Astrocyte (in vitro differentiated cells and primary cell): ENCODE data around the gene CGB3. TPM values are rescaled to one million over a fixed set of nuclear protein-coding genes. Genes with fewer than 3 reads are reported as not detected.

ENCODE experiments used
- DNase-seq: peaks from one replicate; pipeline ENCODE4 v3.0.0-alpha.2; 2010; ENCODE audit warnings: low read depth
- FAIRE-seq: peaks from 2 replicates; lab custom pipeline; 2011; peaks lifted over from hg19 to GRCh38; lab: Jason Lieb, UNC
- H2AFZ ChIP-seq: 2 replicates; pipeline ENCODE4 v1.6.0; 2012; ENCODE audit warnings: low read depth, low read length, inconsistent platforms
- H3K27ac ChIP-seq: 2 replicates; pipeline ENCODE4 v1.5.1; 2011; ENCODE audit warnings: low read depth, low read length, inconsistent platforms
- H3K27me3 ChIP-seq: 2 replicates; pipeline ENCODE4 v1.6.0; 2011; ENCODE audit warnings: low read length, inconsistent platforms; ENCODE audit not compliant: insufficient read depth
- H3K36me3 ChIP-seq: 2 replicates; pipeline ENCODE4 v1.5.1; 2011; ENCODE audit warnings: low read length, inconsistent platforms; ENCODE audit not compliant: insufficient read depth
- H3K4me1 ChIP-seq: 2 replicates; pipeline ENCODE4 v1.5.1; 2011; ENCODE audit warnings: low read length, inconsistent platforms; ENCODE audit not compliant: insufficient read depth
- H3K4me2 ChIP-seq: 2 replicates; pipeline ENCODE4 v1.6.0; 2012; ENCODE audit warnings: low read length, inconsistent platforms
- H3K4me3 ChIP-seq: 2 replicates; pipeline ENCODE4 v1.5.1; 2011; ENCODE audit warnings: low read depth, mild to moderate bottlenecking, low read length, inconsistent platforms; ENCODE audit not compliant: insufficient read depth
- H3K79me2 ChIP-seq: 2 replicates; pipeline ENCODE4 v1.6.0; 2012; ENCODE audit warnings: mild to moderate bottlenecking, low read length, inconsistent platforms; ENCODE audit not compliant: insufficient read depth
- H3K9ac ChIP-seq: 2 replicates; pipeline ENCODE4 v1.6.0; 2012; ENCODE audit warnings: mild to moderate bottlenecking, low read length, inconsistent platforms
- H3K9me3 ChIP-seq: 2 replicates; pipeline ENCODE4 v1.5.1; 2012; ENCODE audit warnings: low read depth, mild to moderate bottlenecking, low read length, inconsistent platforms; ENCODE audit not compliant: insufficient read depth
- H4K20me1 ChIP-seq: 2 replicates; pipeline ENCODE4 v1.6.0; 2012; ENCODE audit warnings: low read length, inconsistent platforms; ENCODE audit not compliant: insufficient read depth
- H3K27ac Mint-ChIP-seq: one replicate; pipeline ENCODE4 v1.8.0; 2021; ENCODE audit warnings: mild to moderate bottlenecking, mixed read lengths; ENCODE audit not compliant: unreplicated experiment
- H3K27me3 Mint-ChIP-seq: one replicate; pipeline ENCODE4 v1.8.0; 2021; ENCODE audit warnings: low read depth, mixed read lengths; ENCODE audit not compliant: unreplicated experiment
- H3K36me3 Mint-ChIP-seq: one replicate; pipeline ENCODE4 v1.8.0; 2021; ENCODE audit warnings: low read depth, mixed read lengths; ENCODE audit not compliant: unreplicated experiment
- H3K4me1 Mint-ChIP-seq: one replicate; pipeline ENCODE4 v1.8.0; 2021; ENCODE audit warnings: low read depth, mixed read lengths; ENCODE audit not compliant: unreplicated experiment
- H3K4me3 Mint-ChIP-seq: one replicate; pipeline ENCODE4 v1.8.0; 2021; ENCODE audit warnings: mild to moderate bottlenecking, moderate library complexity, mixed read lengths; ENCODE audit not compliant: unreplicated experiment
- H3K9me3 Mint-ChIP-seq: one replicate; pipeline ENCODE4 v1.8.0; 2021; ENCODE audit warnings: mild to moderate bottlenecking, mixed read lengths; ENCODE audit not compliant: unreplicated experiment
- EZH2 ChIP-seq: IDR thresholded peaks from 2 replicates; pipeline ENCODE4 v1.6.1; 2012; ENCODE audit warnings: mild to moderate bottlenecking, low read length, inconsistent platforms; ENCODE audit not compliant: insufficient read depth
- total RNA-seq: library from RNA; stranded (reverse); gene quantifications from 2 replicates; pipeline ENCODE4 v1.2.1, GENCODE V29; 2021
- TF ChIP-seq, protein P1 (sequence below): IDR thresholded peaks from 2 replicates; pipeline ENCODE4 v1.5.1; 2011; ENCODE audit warnings: low read depth, mild to moderate bottlenecking, inconsistent platforms, low read length, moderate library complexity; ENCODE audit not compliant: insufficient read depth

CGB3 gene
- total RNA-seq, 1 donor from 2014 or later = 3.6 TPM

DNA sequence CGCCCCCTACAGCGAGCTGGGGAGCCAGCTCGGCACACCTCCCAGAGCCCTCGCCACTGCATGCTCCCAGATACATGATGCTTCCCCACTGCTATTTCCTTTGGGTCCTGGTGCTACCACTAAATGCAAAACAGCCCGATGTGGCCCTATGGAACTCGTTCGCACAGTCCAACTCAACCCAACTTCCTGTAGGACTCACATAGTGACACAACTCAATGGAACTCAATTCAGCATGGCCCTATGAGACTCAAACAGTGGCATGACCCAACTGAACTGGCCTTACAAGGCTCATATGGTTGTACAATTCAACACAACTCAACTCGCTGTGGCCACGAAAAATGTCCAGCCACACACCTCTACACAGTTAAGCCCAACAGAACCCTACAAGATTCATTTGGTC lies 44.9 kb upstream of the CGB3 start:
- DNase-seq (no peak), FAIRE-seq (no peak)
- Mint-ChIP-seq H3K36me3 (peaks cover 27% of the 10 kb centered on the region), H3K27ac (no peak overlapping the region), H3K27me3 (peaks cover 17% of the 10 kb centered on the region), H3K9me3 (peaks cover 22% of the 10 kb centered on the region), H3K4me1 (peaks cover 11% of the 10 kb centered on the region), H3K4me3 (no peak overlapping the region)
- TF ChIP-seq EZH2 = no peak
- TF ChIP-seq, protein P1, sequence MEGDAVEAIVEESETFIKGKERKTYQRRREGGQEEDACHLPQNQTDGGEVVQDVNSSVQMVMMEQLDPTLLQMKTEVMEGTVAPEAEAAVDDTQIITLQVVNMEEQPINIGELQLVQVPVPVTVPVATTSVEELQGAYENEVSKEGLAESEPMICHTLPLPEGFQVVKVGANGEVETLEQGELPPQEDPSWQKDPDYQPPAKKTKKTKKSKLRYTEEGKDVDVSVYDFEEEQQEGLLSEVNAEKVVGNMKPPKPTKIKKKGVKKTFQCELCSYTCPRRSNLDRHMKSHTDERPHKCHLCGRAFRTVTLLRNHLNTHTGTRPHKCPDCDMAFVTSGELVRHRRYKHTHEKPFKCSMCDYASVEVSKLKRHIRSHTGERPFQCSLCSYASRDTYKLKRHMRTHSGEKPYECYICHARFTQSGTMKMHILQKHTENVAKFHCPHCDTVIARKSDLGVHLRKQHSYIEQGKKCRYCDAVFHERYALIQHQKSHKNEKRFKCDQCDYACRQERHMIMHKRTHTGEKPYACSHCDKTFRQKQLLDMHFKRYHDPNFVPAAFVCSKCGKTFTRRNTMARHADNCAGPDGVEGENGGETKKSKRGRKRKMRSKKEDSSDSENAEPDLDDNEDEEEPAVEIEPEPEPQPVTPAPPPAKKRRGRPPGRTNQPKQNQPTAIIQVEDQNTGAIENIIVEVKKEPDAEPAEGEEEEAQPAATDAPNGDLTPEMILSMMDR = no peak
- Histone ChIP-seq H3K27ac (no peak overlapping the region), H3K27me3 (peaks cover 2% of the 10 kb centered on the region), H2AFZ (no peak overlapping the region), H3K9ac (no peak overlapping the region), H3K79me2 (no peaks in the 10 kb centered on the region), H3K4me2 (peak overlapping the region; percentile 8), H3K36me3 (no peaks in the 10 kb centered on the region), H3K4me1 (peaks cover 18% of the 10 kb centered on the region), H3K9me3 (peaks cover 8% of the 10 kb centered on the region), H3K4me3 (no peak overlapping the region), H4K20me1 (peaks cover 23% of the 10 kb centered on the region)

DNA sequence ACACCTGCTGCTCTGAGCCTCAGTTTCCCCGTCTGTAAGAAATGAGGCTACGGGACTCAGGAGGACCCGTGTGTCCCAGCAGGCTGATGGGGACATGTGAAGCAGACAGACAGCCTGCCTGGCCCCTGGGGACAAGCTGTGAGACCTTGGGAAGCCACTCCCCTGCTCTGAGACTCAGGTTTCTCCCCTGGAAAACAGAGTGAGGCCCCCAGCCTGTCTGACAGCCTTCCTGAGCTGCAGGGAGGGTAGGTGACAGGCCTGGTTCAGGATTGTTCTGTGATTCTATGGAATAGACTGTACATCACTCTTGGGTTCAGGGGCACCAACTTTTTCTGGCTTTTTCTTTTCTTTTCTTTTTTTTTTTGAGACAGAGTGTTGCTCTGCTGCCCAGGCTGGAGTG lies 43.4 kb upstream of the CGB3 start:
- peak overlapping the region; percentile 41 for H3K4me3 Mint-ChIP-seq
- Histone ChIP-seq H3K4me3 (no peak overlapping the region), H4K20me1 (peaks cover 30% of the 10 kb centered on the region), H3K4me2 (no peak overlapping the region), H3K4me1 (peaks cover 21% of the 10 kb centered on the region), H3K9ac (no peak overlapping the region), H3K27me3 (no peaks in the 10 kb centered on the region), H2AFZ (no peak overlapping the region), H3K27ac (no peak overlapping the region), H3K36me3 (no peaks in the 10 kb centered on the region), H3K79me2 (no peaks in the 10 kb centered on the region), H3K9me3 (peaks cover 8% of the 10 kb centered on the region)
- no peak for TF ChIP-seq EZH2
- TF ChIP-seq, protein P1 = no peak
- H3K27ac Mint-ChIP-seq = peak overlapping the region; percentile 47
- peaks cover 16% of the 10 kb centered on the region for H3K4me1 Mint-ChIP-seq
- DNase-seq = no peak
- peaks cover 14% of the 10 kb centered on the region for H3K9me3 Mint-ChIP-seq
- H3K27me3 Mint-ChIP-seq = peaks cover 8% of the 10 kb centered on the region
- H3K36me3 Mint-ChIP-seq = peaks cover 22% of the 10 kb centered on the region
- no peak for FAIRE-seq

DNA sequence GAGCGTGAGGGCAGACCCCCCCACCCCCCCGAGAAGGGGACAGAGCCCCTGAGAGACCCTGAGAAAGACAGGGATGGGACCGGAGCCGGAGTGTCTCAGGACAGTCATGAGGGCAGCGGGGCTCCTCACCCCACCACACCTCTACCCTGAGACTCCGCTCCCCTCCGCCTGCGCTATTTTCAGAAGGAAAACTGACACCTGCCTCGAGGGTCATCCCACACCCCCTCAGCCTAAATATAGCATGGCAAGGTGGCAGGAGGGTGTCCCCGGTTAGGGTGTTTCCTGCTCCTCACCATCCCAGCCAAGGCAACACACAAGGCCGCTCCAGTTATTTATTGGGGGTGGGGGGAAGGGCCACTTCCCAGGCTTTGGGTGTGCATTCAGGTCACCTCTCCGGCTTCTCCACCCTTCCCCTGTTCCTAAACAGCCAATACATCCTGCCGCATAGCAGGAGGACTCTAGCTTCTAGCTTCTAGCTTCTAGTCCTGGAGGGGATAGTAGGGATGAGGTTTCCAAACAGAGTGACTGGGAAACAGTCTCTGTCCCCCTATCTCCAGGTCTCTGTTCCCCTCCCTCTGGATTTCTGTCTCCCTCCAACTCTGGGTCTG lies 41.9 kb upstream of the CGB3 start:
- Histone ChIP-seq H3K4me3 (no peak overlapping the region), H3K27ac (no peak overlapping the region), H3K27me3 (no peaks in the 10 kb centered on the region), H3K9me3 (peaks cover 8% of the 10 kb centered on the region), H3K4me2 (no peak overlapping the region), H2AFZ (no peak overlapping the region), H3K9ac (no peak overlapping the region), H4K20me1 (peaks cover 44% of the 10 kb centered on the region), H3K36me3 (no peaks in the 10 kb centered on the region), H3K4me1 (peaks cover 21% of the 10 kb centered on the region), H3K79me2 (peaks cover 9% of the 10 kb centered on the region)
- Mint-ChIP-seq H3K4me3 (peak overlapping the region; percentile 74), H3K27ac (peak overlapping the region; percentile 80), H3K9me3 (peaks cover 14% of the 10 kb centered on the region), H3K36me3 (peaks cover 18% of the 10 kb centered on the region), H3K27me3 (peaks cover 8% of the 10 kb centered on the region), H3K4me1 (peaks cover 18% of the 10 kb centered on the region)
- TF ChIP-seq, protein P1 = no peak
- no peak for TF ChIP-seq EZH2
- DNase-seq (no peak), FAIRE-seq (no peak)
